ENCODE data around the gene AFF3.
A peak's percentile ranks its signal among the peaks of the same experiment; 100 is the strongest.

AFF3 gene

DNA sequence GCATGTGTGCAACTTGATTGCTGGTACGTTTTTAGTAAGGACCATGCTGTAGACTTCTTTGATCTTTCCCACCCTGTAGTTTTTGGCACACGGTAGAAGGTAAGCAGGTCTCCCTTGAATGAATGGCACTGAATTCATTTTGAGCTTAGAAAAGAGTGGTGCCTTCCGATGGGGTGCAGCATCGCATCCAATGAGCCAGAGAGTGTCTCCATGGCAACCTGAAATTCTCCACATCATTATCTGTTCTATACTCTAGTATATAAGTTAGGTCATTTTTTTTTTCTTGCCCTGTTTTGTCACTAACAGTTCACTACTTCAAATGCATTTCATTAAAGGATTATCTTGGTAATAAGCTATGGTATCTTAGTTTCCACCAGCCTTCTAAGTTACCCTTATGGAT, 571.4 kb downstream of the AFF3 start:
- DNase-seq: no peak

DNA sequence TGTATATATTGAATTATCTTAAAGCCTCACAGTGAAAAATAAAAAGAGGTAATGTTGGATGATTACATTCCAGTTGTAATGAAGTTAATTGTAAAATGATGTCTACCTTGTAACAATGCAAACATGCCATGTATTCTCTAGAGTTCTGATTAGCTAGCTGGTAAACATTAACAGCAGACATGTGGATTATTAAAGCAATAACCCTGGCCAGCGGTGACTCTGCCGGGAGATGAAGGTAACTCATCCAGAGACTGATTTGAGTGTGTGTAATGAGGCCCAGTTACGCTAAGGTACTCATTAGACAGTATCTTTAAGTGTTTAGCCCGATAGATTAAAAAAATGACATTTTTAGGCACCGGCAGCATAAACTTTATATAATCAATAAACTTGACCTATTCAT, 573.0 kb downstream of the AFF3 start:
- DNase-seq: no peak

DNA sequence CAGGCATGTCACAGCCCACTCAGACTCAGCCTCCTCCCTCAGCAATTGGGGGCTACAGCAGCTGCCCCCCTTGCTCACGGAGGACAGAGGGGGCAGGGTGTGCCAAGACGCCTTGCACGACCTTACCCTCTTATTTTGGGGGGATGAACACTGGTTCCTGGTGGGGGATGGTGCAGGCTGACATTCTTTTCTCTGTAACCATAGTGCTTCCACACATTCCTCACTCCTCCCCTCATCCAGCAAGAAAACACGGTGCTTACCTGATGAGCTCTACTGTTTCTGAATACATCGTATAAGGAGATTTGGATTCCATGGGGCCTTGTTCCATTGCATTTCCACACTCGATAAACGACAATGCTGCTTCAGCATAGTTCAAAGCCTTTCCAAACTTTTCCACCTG, 577.2 kb downstream of the AFF3 start:
- no peak for DNase-seq

DNA sequence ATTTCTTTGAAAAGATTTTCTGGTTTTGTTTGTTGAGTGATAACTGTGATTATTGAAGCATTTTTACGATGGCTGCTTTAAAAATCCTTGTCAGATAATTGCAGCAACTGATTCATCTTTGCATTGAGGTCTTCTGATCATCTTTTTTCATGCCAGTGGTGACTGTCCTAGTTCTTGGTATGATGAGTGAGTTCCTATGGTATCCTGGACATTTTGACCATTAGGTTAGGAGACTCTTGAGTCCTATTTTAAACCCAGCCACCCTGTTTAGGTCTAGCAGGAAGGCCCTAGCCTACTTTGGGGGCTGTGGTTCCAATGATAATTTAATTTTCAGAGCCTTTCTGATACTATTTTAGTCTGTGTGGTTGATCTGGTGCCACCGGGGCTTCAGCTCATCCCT, 579.9 kb downstream of the AFF3 start:
- no peak for DNase-seq

DNA sequence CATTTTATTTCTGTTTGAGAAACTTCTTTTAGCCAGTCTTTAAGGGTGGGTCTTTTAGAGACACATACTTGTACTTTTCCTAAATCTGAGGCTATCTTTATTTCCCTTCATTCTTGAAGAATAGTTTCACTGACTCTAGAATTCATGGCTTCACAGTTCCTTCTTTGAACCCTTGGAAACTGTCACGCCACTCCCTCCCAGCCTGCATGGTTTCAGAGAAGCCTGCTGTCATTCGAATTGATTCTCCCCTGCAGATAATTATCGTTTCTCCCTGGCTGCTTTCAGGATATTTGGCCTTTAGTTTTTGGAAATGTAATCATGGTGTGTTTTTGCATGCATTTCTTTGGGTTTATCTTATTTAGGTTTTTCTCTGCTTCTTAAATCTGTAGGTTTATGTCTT, 580.6 kb downstream of the AFF3 start:
- DNase-seq: no peak

DNA sequence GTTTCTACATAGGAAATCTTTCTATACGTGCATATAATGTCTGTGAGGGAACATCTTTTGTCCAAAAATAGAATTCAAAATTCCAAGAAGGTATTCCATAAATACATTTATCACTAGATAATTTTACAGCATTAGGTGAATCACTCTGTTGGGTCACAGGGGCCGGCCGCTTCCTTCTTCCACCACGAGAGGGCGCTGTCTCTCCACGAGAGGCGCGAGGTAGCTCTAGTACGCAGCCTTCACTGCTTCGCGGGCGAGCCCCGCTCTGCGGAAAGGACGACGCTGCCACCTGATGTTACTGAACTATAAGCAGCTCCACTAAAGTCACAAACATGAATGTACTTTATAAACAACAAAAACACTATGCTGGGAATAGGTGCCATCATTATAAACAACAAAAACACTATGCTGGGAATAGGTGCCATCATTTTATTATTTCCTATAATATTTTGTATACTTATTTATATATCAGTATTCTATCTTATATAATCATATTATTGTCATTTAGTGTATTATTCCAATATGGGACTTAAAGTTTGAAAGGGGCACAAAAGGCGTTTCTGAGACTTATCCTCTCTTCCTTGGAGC, 583.2 kb downstream of the AFF3 start:
- DNase-seq: peak; percentile 69 to 74

DNA sequence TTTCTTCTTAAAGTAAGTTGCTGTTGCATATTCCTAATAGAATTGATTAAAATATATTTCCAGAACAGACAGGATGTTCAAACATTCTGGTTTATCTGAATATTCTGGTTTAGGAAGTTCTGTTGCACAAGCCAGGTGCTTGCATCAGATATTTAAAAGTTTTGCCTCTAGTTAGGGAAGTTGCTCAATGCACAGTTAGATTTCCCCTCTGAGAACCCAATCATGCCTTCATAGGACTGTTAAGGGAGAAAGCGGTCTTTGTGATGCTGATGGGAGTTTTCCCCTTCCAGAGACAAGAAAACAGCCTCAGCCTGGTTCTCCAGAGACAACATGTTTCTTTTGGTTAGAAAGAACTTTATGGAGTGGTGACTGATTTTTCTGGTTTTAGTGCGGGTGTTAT, 587.0 kb downstream of the AFF3 start:
- no peak for DNase-seq

DNA sequence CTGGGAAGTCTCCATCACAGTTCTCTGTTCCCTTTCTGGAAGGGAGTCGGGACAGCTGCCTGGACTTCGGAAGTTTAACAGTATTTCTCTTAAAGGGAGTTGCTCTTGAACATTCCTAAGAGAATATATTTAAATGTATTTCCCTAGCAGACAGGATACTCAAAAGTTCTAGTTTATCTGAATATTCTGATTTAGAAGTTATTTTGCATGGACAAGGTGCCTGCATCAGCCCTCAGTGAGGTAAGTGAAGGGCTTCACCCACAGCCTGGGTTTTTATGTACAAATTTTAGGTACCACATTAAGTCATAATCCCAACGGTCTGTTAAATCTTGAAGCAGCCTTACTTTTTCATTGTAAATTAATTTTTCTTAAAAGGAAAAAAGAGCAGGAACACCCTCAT, 587.5 kb downstream of the AFF3 start:
- no peak for DNase-seq

DNA sequence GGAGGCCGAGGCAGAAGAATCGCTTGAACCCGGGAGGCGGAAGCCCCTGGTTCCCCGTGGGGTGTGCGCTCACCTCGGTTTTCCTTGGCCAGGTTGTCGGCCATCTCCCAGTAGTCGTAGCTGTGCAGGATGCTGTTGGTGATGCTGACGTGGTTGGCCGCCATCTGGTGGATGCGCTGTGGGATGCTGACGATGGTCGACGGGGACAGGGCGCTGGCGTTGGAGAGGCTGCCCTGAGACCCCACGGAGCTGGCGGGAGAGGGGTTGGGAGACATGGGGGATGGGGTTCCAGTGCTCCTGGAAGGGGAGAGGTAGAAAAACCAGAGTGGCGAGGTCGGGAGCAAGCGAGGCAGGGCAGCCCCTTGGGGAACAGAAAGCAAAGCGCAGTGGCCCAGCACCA, 588.2 kb downstream of the AFF3 start:
- DNase-seq: peak in 1 of 2 experiments; percentile 4

DNA sequence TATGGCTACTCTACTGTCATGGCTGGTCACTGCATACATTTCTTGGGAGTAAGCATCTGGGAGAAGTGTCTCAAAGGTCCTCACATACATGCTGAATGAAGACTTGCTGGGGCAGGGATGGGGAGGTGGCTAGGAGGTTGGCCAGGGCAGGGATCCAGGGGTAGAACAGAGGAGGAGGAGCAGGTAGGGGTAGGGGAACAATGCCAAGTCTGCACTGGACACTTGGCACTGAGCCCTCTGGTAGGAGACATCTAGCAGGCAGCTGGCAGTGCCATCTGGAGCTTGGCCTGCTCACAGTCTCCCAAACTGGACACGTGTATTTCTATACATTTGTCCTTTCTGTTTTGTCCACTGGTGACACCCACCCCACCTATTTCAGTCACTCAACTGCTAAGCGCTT, 589.9 kb downstream of the AFF3 start:
- no peak for DNase-seq

DNA sequence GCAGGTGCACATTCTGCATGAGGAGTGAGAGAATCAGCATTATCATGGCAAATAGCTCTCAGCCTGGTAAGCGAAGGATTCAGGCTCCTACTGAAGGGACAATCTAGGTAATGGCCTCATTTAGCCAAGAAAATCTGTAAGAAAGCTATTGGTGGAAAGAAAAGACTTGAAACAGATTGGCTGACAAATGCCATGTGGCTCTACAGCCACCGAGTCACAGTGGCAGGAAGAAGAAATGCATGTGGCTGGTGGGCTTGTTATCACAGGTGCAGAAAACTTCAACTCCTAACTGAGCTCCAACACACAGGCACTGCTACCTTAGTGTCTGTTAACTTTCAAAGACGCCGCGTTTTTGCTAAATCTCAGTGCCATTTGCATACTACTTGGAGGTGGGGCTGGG, 592.0 kb downstream of the AFF3 start:
- DNase-seq: no peak

DNA sequence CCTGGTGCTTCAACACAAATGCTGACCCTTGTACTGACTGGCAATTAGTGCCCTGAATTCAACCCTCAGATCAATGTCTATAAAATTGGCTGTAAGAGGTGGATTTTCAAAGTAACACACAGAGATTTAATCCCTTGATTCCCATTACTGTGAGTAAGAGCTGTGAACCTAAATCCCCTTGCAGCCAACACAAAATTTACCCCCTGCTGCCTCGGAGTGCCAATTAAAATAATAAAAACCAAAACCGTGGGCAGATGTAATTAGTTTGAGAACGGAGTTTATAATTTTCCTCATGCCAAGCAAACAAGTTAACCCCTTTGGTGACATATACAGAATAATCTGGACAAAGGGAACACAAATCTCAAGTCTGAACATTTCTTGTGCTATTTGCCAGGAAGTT, 596.8 kb downstream of the AFF3 start:
- no peak for DNase-seq

DNA sequence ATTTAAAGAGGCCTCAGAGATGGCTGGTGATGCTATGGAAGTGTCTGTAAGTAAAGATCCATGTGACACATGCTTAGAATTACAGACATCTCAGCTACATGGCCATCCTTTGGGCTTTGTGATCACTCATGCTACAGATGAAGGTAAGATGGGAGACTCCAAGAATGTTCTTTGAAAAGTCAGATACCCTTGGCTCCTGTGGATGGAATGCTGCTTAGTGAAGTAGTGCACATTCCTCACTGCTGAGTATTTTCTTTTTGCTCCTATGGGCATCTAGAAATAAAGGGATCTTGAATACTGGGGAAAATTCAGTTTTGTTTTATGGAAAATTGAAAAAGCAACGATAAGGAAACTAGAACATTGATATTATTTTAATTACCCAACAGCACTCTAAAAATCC, 597.3 kb downstream of the AFF3 start:
- no peak for DNase-seq

DNA sequence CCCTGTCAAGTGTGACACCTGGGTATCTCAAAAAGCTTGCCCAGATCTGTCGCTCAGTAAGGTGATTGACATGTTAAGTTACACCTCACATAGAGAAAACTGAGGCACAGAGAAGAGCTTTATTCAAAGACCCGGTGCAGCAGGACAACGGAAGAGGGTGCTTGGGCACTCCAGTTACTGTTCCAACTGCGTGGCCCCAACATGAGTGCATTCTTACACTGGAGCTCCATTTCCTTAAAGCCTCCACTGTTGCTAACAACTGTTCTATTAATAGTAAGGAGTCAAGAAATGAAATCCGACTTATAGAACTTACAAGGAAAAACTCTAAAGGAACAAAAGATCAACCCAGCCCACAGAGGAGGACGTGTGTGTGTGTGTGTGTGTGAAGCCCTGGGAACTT, 597.8 kb downstream of the AFF3 start:
- no peak for DNase-seq

DNA sequence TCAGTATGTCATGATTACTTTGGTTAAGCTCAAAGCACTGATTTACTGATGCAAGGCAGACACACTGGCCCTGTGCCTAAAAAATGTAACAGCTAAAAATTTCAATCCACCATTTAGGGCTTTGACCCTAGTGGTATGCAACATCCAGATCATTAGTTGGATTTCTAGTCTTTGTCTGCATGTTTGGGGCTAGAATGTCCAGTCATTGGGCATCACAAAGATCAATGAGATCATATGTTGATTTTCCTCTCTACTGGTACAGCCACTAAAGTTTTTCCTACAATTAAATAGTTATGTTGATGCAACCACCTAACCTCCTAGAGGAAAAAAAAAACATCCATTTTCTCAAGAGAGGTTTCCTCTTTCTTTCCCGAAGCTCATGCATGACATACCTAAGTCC, 599.1 kb downstream of the AFF3 start:
- DNase-seq: no peak

DNA sequence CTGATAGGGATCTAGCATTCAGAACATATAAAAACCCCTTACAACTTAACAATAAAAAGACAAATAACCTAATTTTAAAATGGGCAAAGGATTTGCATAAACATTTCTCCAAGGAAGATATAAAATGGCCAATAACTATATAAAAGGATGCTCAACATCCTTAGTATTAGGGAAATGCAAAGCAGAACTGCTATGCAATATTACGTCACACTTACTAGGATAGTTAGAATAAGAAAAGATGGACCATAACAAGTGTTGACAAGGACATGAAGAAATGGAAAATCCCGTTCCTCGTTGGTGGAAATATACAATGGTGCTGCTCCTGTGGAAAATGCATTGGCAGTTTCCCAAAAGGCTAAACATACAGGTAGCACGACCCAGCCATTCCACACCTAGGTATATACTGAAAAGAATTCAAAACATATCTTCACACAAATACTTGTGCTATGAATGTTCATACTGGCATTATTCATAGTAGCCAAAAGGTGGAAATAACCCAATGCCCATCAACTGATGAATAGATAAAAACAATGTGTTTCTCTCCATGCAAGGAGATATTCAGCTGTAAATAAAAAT, 604.4 kb downstream of the AFF3 start:
- DNase-seq: no peak

DNA sequence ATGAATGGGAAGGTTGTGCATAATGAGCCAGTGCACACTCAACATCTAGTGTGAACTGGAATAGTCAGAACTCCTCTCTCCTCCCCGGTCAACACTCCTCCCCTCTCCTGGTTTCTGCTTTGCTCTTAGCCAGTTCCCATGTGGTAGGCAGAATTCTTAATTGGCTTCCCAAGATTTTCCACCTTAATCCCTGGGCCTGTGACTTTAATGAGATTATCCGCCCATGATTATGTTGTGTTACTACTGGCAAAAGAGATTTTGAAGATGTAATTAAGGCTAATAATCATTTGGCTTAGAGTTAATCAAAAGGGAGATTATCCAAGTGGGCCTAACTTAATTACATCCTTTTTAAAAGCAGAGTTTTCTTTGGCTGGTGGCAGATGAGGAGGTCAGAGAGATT, 618.3 kb downstream of the AFF3 start:
- DNase-seq: no peak

DNA sequence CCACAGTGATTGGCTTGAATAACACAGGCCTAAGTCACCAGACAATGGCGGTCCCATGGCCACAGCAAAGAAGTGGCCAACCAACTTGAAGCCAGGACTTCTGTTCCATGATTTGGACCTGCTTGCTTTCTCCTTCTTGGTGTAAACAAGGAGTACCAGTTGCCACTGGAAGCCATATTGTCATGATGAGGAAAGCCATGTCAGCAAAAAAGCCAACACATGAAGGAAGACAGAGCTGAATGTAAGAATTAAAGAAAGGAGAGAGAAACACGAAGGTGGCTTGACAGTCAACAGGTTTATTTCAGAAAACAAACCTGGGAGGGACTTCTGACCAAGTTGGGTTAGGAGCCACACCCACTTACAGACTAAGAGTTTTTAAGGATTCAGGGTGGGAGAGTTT, 620.2 kb downstream of the AFF3 start:
- DNase-seq: no peak

DNA sequence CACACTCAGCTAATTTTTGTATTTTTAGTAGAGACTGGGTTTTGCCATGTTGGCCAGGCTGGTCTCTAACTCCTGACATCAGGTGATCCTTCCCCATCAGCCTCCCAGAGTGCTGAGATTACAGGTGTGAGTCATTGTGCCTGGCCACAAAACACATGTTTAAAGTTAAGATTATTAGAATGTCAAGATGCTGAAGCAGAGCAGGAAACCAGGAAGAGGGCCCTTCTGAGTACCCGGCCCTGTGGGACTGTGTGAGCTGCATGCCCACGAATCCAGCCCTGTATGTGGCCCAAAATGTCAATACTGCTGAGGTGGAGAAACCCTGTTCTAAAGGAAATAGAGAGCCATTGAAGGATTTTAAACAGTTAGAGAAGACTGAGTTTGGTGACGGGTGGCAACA, 621.6 kb downstream of the AFF3 start:
- DNase-seq: no peak

DNA sequence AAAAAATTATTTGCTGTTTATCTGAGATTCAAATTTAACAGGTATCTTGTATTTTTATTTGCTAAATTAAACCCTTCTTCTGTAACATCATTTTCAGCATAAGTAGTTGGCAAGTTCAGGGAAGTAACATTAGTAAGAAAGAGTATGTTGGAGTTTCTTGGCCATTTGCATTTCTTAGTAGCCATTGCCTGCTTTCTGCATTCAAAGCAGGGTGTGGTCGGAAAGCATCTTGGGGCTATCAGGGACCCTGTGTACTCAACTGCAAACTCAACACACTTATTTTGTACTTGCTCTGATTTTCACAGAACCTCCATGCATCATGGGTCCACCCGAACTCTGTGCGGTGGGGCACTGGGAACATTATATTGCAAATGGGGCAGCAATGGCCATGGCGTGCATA, 622.2 kb downstream of the AFF3 start:
- no peak for DNase-seq

DNA sequence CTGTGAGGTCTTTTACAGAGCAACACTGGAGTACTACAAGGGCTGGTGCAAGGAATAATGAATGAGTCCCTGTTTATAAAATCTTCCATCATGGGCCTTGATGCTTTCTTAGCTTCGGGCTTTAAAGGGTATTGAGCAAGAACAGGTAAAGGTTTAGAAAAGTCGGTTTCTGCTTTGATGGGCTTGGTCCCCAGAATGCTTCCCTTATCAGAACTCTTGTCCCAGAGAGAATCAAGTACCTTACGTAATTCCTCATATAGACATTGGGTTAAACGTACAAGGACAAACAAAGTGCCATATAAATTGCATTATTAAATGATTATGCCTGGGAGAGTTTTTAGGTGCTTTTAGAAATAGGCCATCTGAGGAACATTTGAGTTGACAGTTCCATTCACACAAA, 628.0 kb downstream of the AFF3 start:
- no peak for DNase-seq

DNA sequence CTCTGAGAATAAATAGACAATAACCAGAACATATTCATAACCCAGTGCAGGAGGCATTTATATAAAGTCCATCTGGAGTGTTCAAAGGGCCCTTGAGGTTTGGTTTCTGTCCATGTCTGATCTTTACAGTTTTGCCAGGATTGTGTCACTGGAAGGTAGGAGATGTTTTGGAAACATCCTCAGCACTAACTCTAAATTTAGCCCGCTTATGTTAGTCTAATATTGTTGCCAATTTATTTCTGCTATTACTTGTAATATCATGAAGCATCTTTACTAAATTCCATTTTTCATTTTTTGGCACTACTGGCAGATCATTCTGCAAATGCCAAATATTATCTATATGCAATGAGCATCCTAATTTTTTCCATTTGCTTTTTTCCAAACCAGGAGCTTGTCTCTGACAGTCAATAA, 630.2 kb downstream of the AFF3 start:
- no peak for DNase-seq

DNA sequence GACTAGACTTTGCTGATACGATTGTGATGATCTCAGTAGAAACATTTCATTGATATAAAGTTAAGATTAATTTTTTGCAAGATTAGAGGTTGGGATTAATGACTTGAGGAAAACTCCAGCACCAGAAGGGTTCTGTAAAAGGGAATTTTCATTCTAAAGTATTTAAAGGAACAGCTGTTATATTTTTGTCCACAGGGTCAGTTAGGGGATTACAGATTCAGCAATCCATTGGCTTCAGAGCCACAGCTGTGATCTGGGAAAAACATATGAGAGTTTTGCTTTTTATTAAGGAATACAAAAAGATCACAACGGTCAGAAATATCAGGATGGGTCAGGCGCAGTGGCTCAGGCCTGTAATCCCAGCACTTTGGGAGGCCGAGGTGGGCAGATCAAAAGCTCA, 633.0 kb downstream of the AFF3 start:
- no peak for DNase-seq

DNA sequence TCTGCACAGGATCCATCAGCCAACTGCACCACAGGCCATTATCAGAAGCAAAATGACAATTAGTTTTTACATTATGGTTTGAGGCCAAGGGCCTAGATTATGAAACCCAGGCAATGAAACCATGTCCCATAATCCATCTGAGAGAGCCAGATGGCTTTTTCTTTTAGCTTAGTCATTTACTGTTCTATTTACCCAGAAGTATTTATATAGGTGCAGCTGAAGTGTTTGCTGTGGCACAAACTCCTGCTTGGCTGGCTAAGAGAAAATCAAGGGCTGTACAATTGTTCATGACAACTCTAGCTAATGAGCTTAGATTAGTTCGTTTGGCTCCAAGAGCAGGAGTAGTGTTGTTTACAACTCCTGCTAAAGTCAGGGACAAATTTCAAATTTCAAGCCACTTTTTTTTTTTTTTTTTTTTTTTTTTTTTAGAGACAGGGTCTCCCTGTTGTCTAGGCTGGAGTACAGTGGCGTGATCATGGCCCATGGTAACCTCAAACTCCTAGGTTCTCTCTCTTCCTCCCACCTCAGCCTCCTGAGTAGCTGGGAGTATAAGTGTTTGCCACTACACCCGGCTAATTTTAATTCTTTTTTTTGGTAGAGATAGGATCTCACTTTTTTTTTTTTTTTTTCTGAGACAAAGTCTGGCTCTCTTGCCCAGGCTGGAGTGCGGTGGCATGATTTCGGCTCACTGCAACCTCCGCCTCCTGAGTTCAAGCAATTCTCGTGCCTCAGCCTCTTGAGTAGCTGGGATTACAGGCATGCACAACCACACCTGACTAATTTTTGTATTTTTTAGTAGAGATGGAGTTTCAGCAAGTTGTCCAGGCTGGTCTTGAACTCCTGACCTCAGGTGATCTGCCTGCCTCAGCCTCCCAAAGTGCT, 634.2 kb downstream of the AFF3 start:
- peak; percentile 41 to 56 for DNase-seq

Data from NCI-H187 (cell line).